ENCODE results near the gene HBS1L. TPM values are rescaled to one million over a fixed set of nuclear protein-coding genes. Genes with fewer than 3 reads are reported as not detected.

Gene HBS1L
- polyA plus RNA-seq, 3 donors = 16.0 to 48.9 (median 36.3) TPM

GRCh38 chr6:134936476-134936875 lies 118.1 kb downstream of the HBS1L start:
- Mint-ChIP-seq H3K36me3 (no peaks in the 10 kb centered on the region), H3K4me3 (no peak overlapping the region), H3K9me3 (no peaks in the 10 kb centered on the region), H3K4me1 (no peaks in the 10 kb centered on the region), H3K27ac (peak overlapping the region in 2 of 7 donors; percentile 19 to 42), H3K27me3 (ENCODE audit: low read depth in 3 of 3) (peaks cover 0 to 3% (median 1%) of the 10 kb centered on the region in 3 donors)
- no peak overlapping the region for H2AFZ ChIP-seq (ENCODE audit: insufficient read depth, low read depth, low read length, poor library complexity, severe bottlenecking)
- intact Hi-C loops (cut with micrococcal nuclease) = loop anchor here (10.0 kb wide), 1 partner anchor 812 kb away; no protein-coding TSS in a partner anchor
- no peaks in the 10 kb centered on the region for H3K27me3 ChIP-seq (ENCODE audit: control insufficient read depth in 2 of 2, insufficient read depth in 2 of 2, low read length in 2 of 2)
- H3K79me2 ChIP-seq (ENCODE audit: insufficient read depth, low read length) = no peaks in the 10 kb centered on the region
- no peaks in the 10 kb centered on the region for H3K4me1 ChIP-seq (ENCODE audit: control insufficient read depth in 1 of 2, insufficient read depth in 2 of 2, low read length in 2 of 2)
- DNase-seq = no peak
- WGBS (ENCODE audit: insufficient coverage) = 100% methylated on average over 3 of the region's 5 CpGs
- TF ChIP-seq CTCF (IDR thresholded peaks at IDR 0.05) = no peak
- no peaks in the 10 kb centered on the region for H3K36me3 ChIP-seq (replicated peaks in 1 of 2; ENCODE audit: control insufficient read depth in 1 of 2, insufficient read depth in 2 of 2, low read length in 2 of 2)
- H3K4me2 ChIP-seq (replicated peaks; ENCODE audit: extremely low read depth, low read length, poor library complexity, severe bottlenecking) = no peak overlapping the region
- no peaks in the 10 kb centered on the region for H4K20me1 ChIP-seq (ENCODE audit: insufficient read depth, low read length)
- no peak overlapping the region for H3K9ac ChIP-seq (ENCODE audit: insufficient read depth, low read length, poor library complexity, severe bottlenecking)
- H3K27ac ChIP-seq (ENCODE audit: low read depth in 1 of 2, low read length in 2 of 2) = no peak overlapping the region
- no peak overlapping the region for H3K4me3 ChIP-seq (replicated peaks in 1 of 3; ENCODE audit: low read depth in 2 of 3, low read length in 3 of 3)
- no peaks in the 10 kb centered on the region for H3K9me3 ChIP-seq (replicated peaks in 1 of 2; ENCODE audit: control insufficient read depth in 1 of 2, insufficient read depth in 1 of 2, low read length in 2 of 2)

GRCh38 chr6:134934793-134935485 lies 119.7 kb downstream of the HBS1L start:
- H3K79me2 ChIP-seq (ENCODE audit: insufficient read depth, low read length) = no peaks in the 10 kb centered on the region
- no peak overlapping the region for H3K4me3 ChIP-seq (replicated peaks in 1 of 3; ENCODE audit: low read depth in 2 of 3, low read length in 3 of 3)
- H3K9me3 ChIP-seq (replicated peaks in 1 of 2; ENCODE audit: control insufficient read depth in 1 of 2, insufficient read depth in 1 of 2, low read length in 2 of 2) = no peaks in the 10 kb centered on the region
- no peaks in the 10 kb centered on the region for H4K20me1 ChIP-seq (ENCODE audit: insufficient read depth, low read length)
- no peak overlapping the region for H3K27ac ChIP-seq (ENCODE audit: low read depth in 1 of 2, low read length in 2 of 2)
- H2AFZ ChIP-seq (ENCODE audit: insufficient read depth, low read depth, low read length, poor library complexity, severe bottlenecking) = no peak overlapping the region
- Mint-ChIP-seq H3K4me3 (no peak overlapping the region), H3K9me3 (no peaks in the 10 kb centered on the region), H3K36me3 (no peaks in the 10 kb centered on the region), H3K27me3 (ENCODE audit: low read depth in 3 of 3) (peaks cover 0 to 4% (median under 1%) of the 10 kb centered on the region in 3 donors), H3K27ac (no peak overlapping the region), H3K4me1 (no peaks in the 10 kb centered on the region)
- no peak overlapping the region for H3K9ac ChIP-seq (ENCODE audit: insufficient read depth, low read length, poor library complexity, severe bottlenecking)
- no peak overlapping the region for H3K4me2 ChIP-seq (replicated peaks; ENCODE audit: extremely low read depth, low read length, poor library complexity, severe bottlenecking)
- intact Hi-C loops (cut with micrococcal nuclease) = loop anchor here (10.0 kb wide), 1 partner anchor 810 kb away; no protein-coding TSS in a partner anchor
- 94% methylated on average over 2 of the region's 5 CpGs for WGBS (ENCODE audit: insufficient coverage)
- H3K27me3 ChIP-seq (ENCODE audit: control insufficient read depth in 2 of 2, insufficient read depth in 2 of 2, low read length in 2 of 2) = no peaks in the 10 kb centered on the region
- no peak for TF ChIP-seq CTCF (IDR thresholded peaks at IDR 0.05)
- no peaks in the 10 kb centered on the region for H3K36me3 ChIP-seq (replicated peaks in 1 of 2; ENCODE audit: control insufficient read depth in 1 of 2, insufficient read depth in 2 of 2, low read length in 2 of 2)
- DNase-seq = no peak
- H3K4me1 ChIP-seq (ENCODE audit: control insufficient read depth in 1 of 2, insufficient read depth in 2 of 2, low read length in 2 of 2) = no peaks in the 10 kb centered on the region
